MG63 (cell line): Measurements from ENCODE around the gene TOR1B. TPM values are rescaled to one million over a fixed set of nuclear protein-coding genes. Genes with fewer than 3 reads are reported as not detected.

ENCODE experiments used
- DNase-seq: peaks from one replicate; pipeline ENCODE4 v3.0.0-alpha.2; 2020
- H3K27me3 ChIP-seq: fragments of 250-450 bp; sonication (Bioruptor Pico); 2 replicates; pipeline ENCODE4 v1.5.1; 2020; ENCODE audit warnings: mild to moderate bottlenecking, moderate library complexity
- H3K36me3 ChIP-seq: fragments of 250-450 bp; sonication (Bioruptor Pico); 2 replicates; pipeline ENCODE4 v1.5.1; 2020; ENCODE audit warnings: mild to moderate bottlenecking, moderate library complexity
- H3K4me3 ChIP-seq: fragments of 250-450 bp; sonication (Bioruptor Pico); 2 replicates; pipeline ENCODE4 v1.5.1; 2020; ENCODE audit warnings: mild to moderate bottlenecking, moderate library complexity
- H3K9me3 ChIP-seq: fragments of 250-450 bp; sonication (Bioruptor Pico); 2 replicates; pipeline ENCODE4 v1.5.1; 2020; ENCODE audit warnings: mild to moderate bottlenecking, moderate library complexity
- total RNA-seq: library from RNA; depleted of rRNA; stranded (reverse); fragments of >200 nt; shearing (Covaris generic); gene quantifications from 2 replicates; pipeline ENCODE4 v1.2.3, GENCODE V29; 2014; ENCODE audit warnings: low replicate concordance

TOR1B gene
- total RNA-seq, 1 experiment from 2014 or later, result 31.8 TPM

GRCh38 chr9:129823935-129824601 lies 21.1 kb downstream of the TOR1B start, which contains the start of gene TOR1A:
Gene TOR1A, minus strand, starts transcription at chr9:129824136. Its CDS starts 51 bp downstream, at chr9:129824085.
- DNase-seq, result peak; percentile 92
- Histone ChIP-seq H3K36me3 (peaks cover 27% of the 10 kb centered on the region), H3K9me3 (no peaks in the 10 kb centered on the region), H3K27me3 (no peaks in the 10 kb centered on the region), H3K4me3 (peak within 1 kb of the TSS; percentile 90)

DNA sequence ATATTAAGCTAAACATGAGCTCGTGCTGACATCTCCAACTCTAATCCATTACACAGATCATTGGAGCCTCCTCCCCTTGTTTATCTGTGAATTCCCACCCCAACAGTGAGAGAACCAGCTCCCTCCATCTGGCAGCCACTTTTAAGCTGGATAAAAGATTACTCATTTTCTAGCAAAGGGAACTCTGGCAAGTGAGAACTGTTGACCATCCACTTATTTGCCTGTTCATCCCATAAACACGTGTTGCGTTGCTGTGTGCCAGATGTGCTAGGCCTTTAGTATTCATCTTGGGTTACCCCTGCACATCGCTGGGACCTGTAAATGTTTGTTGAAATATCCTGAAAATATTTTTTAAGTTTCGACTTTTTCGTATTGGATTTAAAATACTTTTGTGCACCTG lies 23.4 kb downstream of the TOR1B start:
- DNase-seq, result no peak
- Histone ChIP-seq H3K36me3 (peaks cover 30% of the 10 kb centered on the region), H3K9me3 (no peaks in the 10 kb centered on the region), H3K4me3 (no peak overlapping the region), H3K27me3 (no peaks in the 10 kb centered on the region)

DNA sequence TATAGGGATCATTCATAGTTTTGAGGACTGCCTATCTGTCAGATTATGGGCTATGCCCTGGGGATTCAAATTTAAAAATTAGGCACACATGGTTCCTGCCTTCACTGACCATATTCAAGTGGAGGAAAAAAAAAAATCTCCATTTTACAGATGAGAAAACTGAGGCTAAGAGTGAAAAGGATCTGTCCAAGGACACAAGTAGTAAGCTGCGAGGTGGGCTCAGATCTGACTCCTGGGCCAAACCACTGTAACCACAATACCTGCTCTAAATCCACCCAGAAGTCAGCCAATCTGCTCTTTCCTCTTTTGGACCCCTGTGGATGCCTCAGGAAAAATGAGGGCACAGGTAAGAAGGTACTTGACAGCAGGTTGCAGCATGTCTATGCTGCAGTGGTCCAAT lies 23.8 kb downstream of the TOR1B start:
- Histone ChIP-seq H3K36me3 (peaks cover 30% of the 10 kb centered on the region), H3K9me3 (no peaks in the 10 kb centered on the region), H3K27me3 (no peaks in the 10 kb centered on the region), H3K4me3 (no peak overlapping the region)
- DNase-seq, result no peak

- Histone ChIP-seq H3K27me3 (no peaks in the 10 kb centered on the region), H3K4me3 (no peak overlapping the region), H3K9me3 (no peaks in the 10 kb centered on the region), H3K36me3 (peaks cover 33% of the 10 kb centered on the region)
- DNase-seq, result no peak
Measured at GRCh38 chr9:129828051-129828450, 25.1 kb downstream of the TOR1B start.

GRCh38 chr9:129828969-129829368 lies 26.0 kb downstream of the TOR1B start:
- no peak overlapping the region for H3K4me3 ChIP-seq
- H3K27me3 ChIP-seq, result no peaks in the 10 kb centered on the region
- DNase-seq, result no peak
- peaks cover 35% of the 10 kb centered on the region for H3K36me3 ChIP-seq
- H3K9me3 ChIP-seq, result no peaks in the 10 kb centered on the region

GRCh38 chr9:129832982-129833381 lies 30.0 kb downstream of the TOR1B start:
- no peak for DNase-seq
- Histone ChIP-seq H3K27me3 (no peaks in the 10 kb centered on the region), H3K9me3 (no peaks in the 10 kb centered on the region), H3K4me3 (no peak overlapping the region), H3K36me3 (peaks cover 35% of the 10 kb centered on the region)

GRCh38 chr9:129834489-129835127 lies 31.6 kb downstream of the TOR1B start:
- peak overlapping the region; percentile 77 for H3K4me3 ChIP-seq
- no peaks in the 10 kb centered on the region for H3K27me3 ChIP-seq
- H3K9me3 ChIP-seq, result no peaks in the 10 kb centered on the region
- no peak for DNase-seq
- peaks cover 32% of the 10 kb centered on the region for H3K36me3 ChIP-seq

DNA sequence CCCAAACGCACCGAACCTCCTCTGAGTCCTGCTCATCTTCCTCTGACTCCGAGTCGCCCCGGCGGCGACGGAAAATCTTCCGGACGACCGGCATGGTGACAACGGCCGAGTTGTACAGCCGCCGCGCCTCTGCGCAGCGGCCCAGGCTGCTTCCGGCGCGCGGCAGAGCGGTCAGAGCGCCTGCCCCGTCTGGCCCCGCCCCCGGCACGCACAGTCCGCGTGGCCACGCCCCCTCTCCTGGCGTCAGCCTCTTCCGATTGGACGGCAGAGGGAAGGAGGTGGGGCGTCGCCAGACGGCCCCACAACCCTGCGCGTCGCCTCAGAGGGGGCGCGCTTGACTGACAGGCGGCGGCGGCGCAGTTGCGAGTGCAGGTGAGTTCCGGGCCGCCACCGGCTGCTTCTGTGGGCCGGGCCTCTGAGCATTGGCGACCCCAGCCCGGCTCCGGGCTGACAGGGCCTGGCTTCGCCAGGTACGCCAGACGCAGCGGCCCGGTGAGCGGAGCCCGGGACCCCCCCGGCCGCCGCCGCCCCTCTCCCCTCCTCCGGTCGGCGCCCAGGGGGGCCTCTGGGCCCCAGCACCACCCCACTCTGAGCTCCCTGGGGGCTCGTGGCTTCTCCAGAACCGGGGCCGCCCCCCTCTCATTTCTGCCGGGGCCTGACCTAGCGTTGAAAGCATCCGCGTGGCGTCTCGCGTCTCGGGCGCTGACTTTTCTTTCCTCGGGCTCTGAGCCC lies 32.3 kb downstream of the TOR1B start, which contains the start of the genes C9orf78 and USP20:
Gene C9orf78, minus strand, starts transcription at position 148 of the 732 bp plus-strand sequence. Its CDS starts 54 bp downstream, at position 94.
Gene USP20, plus strand, starts transcription at position 331 of the 732 bp plus-strand sequence. CDS start 17,098 bp downstream, outside the sequence.
- peak; percentile 91 for DNase-seq
- H3K27me3 ChIP-seq, result no peaks in the 10 kb centered on the region
- no peaks in the 10 kb centered on the region for H3K9me3 ChIP-seq
- H3K36me3 ChIP-seq, result peaks cover 29% of the 10 kb centered on the region
- peak within 1 kb of the TSS; percentile 77 for H3K4me3 ChIP-seq

DNA sequence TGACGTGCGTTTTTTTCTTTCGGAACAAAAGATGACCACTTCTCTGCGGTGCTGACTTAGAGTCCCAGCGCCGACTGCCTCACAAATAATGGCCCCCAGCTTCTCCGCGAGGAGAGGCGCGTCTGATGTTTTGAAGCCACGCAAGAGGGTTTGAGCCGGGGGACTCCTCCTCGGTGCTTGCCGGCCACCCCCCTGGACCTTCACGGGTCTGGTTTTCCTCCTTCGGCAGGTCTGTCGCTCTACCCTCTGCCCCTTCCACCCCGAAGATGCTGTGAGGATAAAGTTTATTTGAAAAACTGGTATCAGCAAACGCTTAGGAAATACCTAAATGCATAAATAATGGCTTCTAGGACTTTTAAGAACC lies 32.9 kb downstream of the TOR1B start:
- Histone ChIP-seq H3K27me3 (no peaks in the 10 kb centered on the region), H3K9me3 (no peaks in the 10 kb centered on the region), H3K36me3 (peaks cover 23% of the 10 kb centered on the region), H3K4me3 (peak overlapping the region; percentile 77)
- no peak for DNase-seq

- no peak for DNase-seq
- H3K9me3 ChIP-seq, result no peaks in the 10 kb centered on the region
- no peaks in the 10 kb centered on the region for H3K27me3 ChIP-seq
- peaks cover 17% of the 10 kb centered on the region for H3K36me3 ChIP-seq
- peak overlapping the region; percentile 77 for H3K4me3 ChIP-seq
Measured at GRCh38 chr9:129836311-129837007, 33.5 kb downstream of the TOR1B start.

DNA sequence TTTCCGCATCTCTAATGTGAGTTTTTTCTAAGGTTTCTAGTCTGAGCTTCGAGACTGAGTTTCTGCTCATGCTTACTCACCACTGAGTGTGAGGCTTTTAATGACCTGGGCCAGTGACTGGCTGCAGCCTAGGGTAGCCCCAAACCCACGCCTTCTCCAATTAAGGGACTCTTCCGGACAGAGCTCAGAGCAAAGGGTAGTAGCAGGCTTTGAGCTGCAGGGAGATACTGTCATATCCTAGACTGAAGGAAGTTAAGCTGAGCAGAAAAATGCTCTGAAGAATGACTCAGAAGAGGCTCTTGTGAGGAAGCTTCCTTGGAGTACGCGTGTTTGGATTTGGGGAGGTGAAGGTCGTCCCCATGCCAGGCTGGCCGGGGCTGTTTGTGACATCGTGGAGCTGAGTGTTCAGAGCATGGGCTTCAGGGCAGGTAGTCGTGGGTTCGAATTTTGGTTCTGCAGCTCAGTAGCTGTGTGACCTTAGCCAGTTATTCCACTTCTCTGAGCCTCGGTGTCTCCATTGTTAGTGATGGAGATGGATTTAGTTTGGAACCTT lies 35.8 kb downstream of the TOR1B start:
- Histone ChIP-seq H3K4me3 (no peak overlapping the region), H3K27me3 (no peaks in the 10 kb centered on the region), H3K9me3 (no peaks in the 10 kb centered on the region), H3K36me3 (no peaks in the 10 kb centered on the region)
- DNase-seq, result peak; percentile 43

DNA sequence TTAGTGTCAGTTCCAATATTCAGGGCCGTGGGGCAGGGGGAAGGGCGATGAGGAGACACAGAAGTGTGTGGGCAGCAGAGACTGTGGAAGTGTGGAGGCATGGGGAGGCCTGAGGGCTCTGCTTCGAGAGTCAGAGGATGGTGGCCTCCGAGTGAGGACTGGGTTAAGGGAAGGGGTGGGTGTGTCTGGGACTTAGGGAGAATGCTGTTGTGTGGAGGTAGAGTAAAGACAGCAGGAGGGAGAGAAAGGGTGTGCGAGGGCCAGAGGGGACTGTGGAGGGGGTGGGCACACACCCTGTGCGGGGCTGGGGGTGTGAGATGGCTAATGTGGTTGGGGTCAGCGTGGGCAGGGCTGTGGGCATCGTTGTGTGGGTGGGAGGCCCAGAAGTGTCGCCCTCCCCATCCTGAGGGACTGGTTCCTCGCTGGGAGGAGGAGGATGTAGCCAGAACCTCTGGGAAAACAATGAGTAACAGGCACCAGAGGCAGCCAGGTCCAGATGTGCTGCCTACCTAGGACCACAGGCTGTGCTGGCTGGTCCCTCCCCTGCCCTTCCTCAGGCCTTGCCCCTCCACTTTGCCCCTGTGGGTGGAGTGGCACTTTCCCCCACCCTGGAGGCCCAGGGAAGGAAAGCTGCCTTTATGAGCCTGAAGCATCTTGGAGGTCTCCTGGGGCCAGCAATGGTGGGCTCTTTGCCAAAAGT lies 36.5 kb downstream of the TOR1B start:
- Histone ChIP-seq H3K9me3 (no peaks in the 10 kb centered on the region), H3K27me3 (no peaks in the 10 kb centered on the region), H3K4me3 (no peak overlapping the region), H3K36me3 (no peaks in the 10 kb centered on the region)
- DNase-seq, result no peak

DNA sequence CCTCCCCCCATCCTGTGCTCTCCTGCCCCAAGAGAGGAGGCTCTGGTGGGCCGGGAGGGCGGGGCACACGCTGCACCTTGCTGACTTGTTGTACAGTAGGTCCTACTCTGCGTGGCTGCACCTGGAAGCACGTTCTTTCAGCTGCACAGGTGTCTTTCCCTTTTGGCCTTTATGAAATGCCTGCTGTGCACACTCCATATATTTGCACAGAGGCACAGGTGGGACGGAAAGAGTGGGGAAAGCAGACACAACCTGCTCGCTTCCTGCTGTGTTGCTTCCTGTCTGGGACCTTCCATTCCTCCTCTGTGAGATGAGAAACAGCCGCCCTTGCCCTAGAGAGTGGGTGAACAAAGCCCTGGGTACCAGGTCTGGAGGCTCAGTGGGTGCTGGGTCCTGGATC lies 37.0 kb downstream of the TOR1B start:
- DNase-seq, result no peak
- Histone ChIP-seq H3K36me3 (no peaks in the 10 kb centered on the region), H3K4me3 (no peak overlapping the region), H3K9me3 (no peaks in the 10 kb centered on the region), H3K27me3 (no peaks in the 10 kb centered on the region)

GRCh38 chr9:129841071-129841470 lies 38.1 kb downstream of the TOR1B start:
- no peak for DNase-seq
- H3K4me3 ChIP-seq, result no peak overlapping the region
- H3K36me3 ChIP-seq, result no peaks in the 10 kb centered on the region
- H3K9me3 ChIP-seq, result no peaks in the 10 kb centered on the region
- H3K27me3 ChIP-seq, result no peaks in the 10 kb centered on the region

DNA sequence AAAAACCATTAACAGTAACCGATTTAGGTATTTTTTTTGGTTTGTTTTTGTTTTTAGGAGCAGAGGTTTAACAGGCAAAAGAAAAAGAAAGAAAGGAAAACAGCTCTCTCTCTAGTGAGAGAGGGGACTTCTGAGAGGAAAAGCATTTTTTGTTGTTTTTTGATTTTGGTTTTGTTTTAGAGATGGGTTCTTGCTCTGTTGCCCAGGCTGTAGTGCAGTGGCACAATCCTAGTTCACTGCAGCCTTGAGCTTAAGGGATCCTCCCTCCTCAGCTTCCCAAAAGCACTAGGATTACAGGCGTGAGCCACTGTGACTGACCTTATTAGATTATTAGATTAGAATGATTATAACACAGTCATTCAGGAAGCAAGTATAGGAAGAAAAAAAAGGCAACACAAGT lies 42.4 kb downstream of the TOR1B start:
- DNase-seq, result no peak
- H3K27me3 ChIP-seq, result no peaks in the 10 kb centered on the region
- H3K36me3 ChIP-seq, result no peaks in the 10 kb centered on the region
- H3K9me3 ChIP-seq, result no peaks in the 10 kb centered on the region
- H3K4me3 ChIP-seq, result no peak overlapping the region
